GM18907 (cell line): Measurements from ENCODE around the gene SS18L1.

ENCODE experiments used
- ATAC-seq: cut with Tn5 transposase; IDR thresholded peaks from one replicate; pipeline ENCODE4 v1.9.1; 2021; ENCODE audit warnings: mild to moderate bottlenecking, moderate library complexity; ENCODE audit not compliant: unreplicated experiment

SS18L1 gene

DNA sequence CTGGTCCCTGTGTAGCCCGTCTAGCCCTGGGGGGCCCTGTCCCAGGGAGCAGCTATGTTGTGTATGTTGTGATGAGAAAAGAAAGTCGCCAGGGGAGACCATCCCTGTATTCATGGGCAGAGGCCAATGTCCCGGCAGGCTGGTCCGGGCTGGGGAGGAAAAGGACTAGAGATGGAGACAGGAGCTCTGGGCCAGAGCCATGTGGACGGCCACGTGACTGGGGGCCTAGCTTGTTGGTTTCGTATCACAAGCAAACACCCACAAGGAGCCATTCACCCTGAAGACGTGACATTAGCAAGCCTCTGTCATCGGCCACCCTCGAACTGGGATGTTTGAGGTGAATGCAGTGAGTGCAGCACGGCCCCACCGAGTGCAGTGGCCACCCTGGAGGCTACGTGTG, 79.4 kb downstream of the SS18L1 start:
- no peak for ATAC-seq

GRCh38 chr20:62223571-62223970, 80.0 kb downstream of the SS18L1 start:
- no peak for ATAC-seq

GRCh38 chr20:62224113-62224855, 80.7 kb downstream of the SS18L1 start:
- ATAC-seq: no peak

DNA sequence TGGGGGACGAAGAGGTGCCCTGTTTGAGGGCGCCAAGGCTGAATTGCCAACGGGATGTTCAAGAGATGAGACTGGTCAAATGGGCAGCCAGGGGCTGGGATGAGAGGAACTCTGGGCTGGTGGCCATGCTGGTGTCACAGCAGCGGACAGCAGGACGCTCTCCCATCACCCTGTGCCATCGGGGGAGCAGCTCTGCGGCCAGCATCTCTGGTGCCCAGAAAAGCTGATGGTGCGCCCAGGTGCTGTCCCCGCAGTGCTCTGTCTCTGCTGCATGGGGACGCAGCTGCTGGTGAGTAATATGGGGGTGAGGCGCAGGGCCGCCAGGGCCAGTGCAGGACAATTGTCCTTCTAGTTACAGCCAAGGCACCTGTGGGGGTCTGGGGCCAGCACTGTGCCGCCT, 81.5 kb downstream of the SS18L1 start:
- no peak for ATAC-seq

GRCh38 chr20:62225820-62226635, 82.5 kb downstream of the SS18L1 start:
- no peak for ATAC-seq

GRCh38 chr20:62226707-62227590, 83.4 kb downstream of the SS18L1 start:
- ATAC-seq: no peak

DNA sequence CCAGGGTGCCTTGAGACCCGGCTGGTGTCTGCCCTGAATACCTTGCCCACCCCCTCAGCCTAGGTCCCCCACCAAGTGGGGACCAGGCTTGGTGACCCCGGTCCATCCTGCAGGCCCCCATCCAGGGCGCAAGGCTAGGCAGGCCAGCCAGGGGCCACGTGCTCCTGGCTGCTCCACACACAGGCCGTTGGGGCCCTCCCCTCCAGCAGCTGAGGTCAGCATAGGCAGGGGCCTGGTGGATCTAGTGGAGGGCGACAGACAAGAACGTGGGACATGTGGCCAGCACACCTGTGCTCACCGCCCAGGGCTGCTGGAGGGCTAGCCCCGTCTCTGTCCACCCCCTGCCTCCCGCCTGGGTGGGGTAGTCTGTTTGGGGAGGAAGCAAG, 84.0 kb downstream of the SS18L1 start:
- ATAC-seq: no peak

- ATAC-seq: no peak
These were observed 84.7 kb downstream of the SS18L1 start for GRCh38 chr20:62227977-62228958.

DNA sequence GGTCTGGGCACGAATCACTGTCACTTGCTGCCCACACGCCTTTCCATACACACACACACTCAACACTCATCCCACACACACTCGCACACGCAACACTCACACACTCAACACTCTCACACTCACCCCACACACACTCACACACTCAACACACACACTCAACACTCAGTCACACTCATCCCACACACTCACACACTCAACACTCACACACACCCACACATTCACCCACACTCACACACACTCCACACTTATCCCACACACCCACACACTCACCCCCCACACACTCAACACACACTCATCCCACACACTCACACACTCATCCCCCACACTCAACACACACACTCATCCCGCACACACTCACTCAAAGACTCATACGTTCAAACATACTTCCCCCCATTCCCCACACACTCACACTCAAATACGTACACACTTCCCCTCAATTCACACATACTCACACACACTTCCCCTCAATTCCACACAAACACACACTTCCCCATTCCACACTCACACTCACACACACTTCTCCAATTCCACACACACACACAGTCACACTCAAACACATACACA, 85.5 kb downstream of the SS18L1 start:
- no peak for ATAC-seq

DNA sequence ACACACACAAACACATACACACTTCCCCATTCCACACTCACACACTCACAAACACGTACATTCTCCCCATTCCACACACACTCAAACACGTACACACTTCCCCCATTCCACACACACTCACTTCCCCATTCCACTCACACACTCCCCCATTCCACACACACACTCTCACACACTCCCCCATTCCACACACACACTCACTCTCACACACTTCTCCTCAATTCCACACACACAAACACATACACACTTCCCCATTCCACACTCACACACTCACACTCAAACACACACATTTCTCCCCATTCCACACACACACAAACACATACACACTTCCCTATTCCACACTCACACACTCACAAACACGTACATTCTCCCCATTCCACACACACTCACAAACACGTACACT, 86.1 kb downstream of the SS18L1 start:
- ATAC-seq: no peak

DNA sequence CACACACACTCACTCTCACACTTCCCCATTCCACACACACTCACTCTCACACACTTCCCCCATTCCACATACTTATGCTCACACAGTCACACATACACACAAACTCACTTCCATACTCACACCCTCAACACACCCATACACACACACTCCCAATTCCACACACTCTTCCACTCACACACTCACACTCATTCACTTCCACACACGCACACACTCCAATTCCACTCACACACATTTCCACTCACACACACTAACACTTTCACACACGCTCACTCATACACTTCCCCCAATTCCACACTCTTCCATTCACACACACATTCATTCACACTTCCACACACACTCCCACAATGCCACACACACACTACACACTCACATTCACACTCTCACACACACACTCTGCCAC, 86.7 kb downstream of the SS18L1 start:
- ATAC-seq: no peak

GRCh38 chr20:62230696-62231095, 87.1 kb downstream of the SS18L1 start:
- ATAC-seq: no peak

GRCh38 chr20:62231292-62231691, 87.7 kb downstream of the SS18L1 start:
- no peak for ATAC-seq
